ENCODE results near the gene FKBP1A. TPM values are rescaled to one million over a fixed set of nuclear protein-coding genes. Genes with fewer than 3 reads are reported as not detected.
A peak's percentile ranks its signal among the peaks of the same experiment; 100 is the strongest.

FKBP1A gene
- total and polyA plus RNA-seq, 9 of the 15 experiments (the other 6 are each of a cell fraction or from before 2014, with no cell fraction given): 48.8 to 502 (median 89.6) TPM

- TF ChIP-seq ZBTB40 (IDR thresholded peaks at IDR 0.05): peak; percentile 61; the same call in 1 of the 2 replicates
- TF ChIP-seq ZBTB40 (CRISPR knock-in tag; IDR thresholded peaks at IDR 0.05): no peak
- no peak for TF ChIP-seq LARP7 (IDR thresholded peaks at IDR 0.05)
- TF ChIP-seq HDAC1 (IDR thresholded peaks at IDR 0.05): peak in 1 of 2 experiments; percentile 46; a peak in 1 of 4 replicates
- TF ChIP-seq ETV1 (tag; conservative IDR thresholded peaks at IDR 0.05; ENCODE audit: low read depth): peak; percentile 92
- peak; percentile 72; the same call in 1 of the 2 replicates for TF ChIP-seq TEAD4 (IDR thresholded peaks at IDR 0.05; ENCODE audit: low read length)
- no peak for TF ChIP-seq TEAD4 (CRISPR knock-in tag; IDR thresholded peaks at IDR 0.05; ENCODE audit: borderline replicate concordance)
- no peak for TF ChIP-seq NR2C2 (CRISPR knock-in tag; IDR thresholded peaks at IDR 0.05)
- peak; percentile 44; the same call in 1 of the 2 replicates for TF ChIP-seq NR2C2 (tag; IDR thresholded peaks at IDR 0.05)
- no peak for TF ChIP-seq CSDE1 (IDR thresholded peaks at IDR 0.05)
- TF ChIP-seq, protein P1, sequence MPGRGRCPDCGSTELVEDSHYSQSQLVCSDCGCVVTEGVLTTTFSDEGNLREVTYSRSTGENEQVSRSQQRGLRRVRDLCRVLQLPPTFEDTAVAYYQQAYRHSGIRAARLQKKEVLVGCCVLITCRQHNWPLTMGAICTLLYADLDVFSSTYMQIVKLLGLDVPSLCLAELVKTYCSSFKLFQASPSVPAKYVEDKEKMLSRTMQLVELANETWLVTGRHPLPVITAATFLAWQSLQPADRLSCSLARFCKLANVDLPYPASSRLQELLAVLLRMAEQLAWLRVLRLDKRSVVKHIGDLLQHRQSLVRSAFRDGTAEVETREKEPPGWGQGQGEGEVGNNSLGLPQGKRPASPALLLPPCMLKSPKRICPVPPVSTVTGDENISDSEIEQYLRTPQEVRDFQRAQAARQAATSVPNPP (IDR thresholded peaks at IDR 0.05; ENCODE audit: borderline replicate concordance, insufficient read depth, insufficient read length): no peak
- peak; percentile 47 for TF ChIP-seq JUND (IDR thresholded peaks at IDR 0.05; ENCODE audit: borderline replicate concordance, low read depth, low read length)
- peak; percentile 30; the same call in 1 of the 3 replicates for TF ChIP-seq JUND (tag; IDR thresholded peaks at IDR 0.05; ENCODE audit: borderline replicate concordance, low read depth, low read length)
- TF ChIP-seq GABPA (tag; conservative IDR thresholded peaks at IDR 0.05; ENCODE audit: low read depth): peak; percentile 85
- TF ChIP-seq NRF1 (conservative IDR thresholded peaks at IDR 0.05 in 1 of 2, IDR thresholded peaks at IDR 0.05 in 1 of 2): peak in 1 of 2 experiments; percentile 30; a peak in 1 of 4 replicates
- 0 out of 2 replicates have a peak, but pooled peaks have one; percentile 33 for TF ChIP-seq SP1 (CRISPR knock-in tag; IDR thresholded peaks at IDR 0.05)
Measured at GRCh38 chr20:1434571-1435336, 41.9 kb upstream of the FKBP1A start (continued).

All from K562 (cell line).